A549 (cell line): ENCODE results near the gene ZNRF2. TPM values are rescaled to one million over a fixed set of nuclear protein-coding genes. Genes with fewer than 3 reads are reported as not detected.

Experiments
- ATAC-seq, 2 experiments: fragments of 200-7000 bp in 1 of 2; fragments of >200 bp in 1 of 2; cut with Nextera tagmentation in 1 of 2; cut with Tn5 transposase in 1 of 2; 3 replicates each; pipeline versions ENCODE4 v1.8.0 to v1.9.1; 2018 to 2020; ENCODE audit warnings: mild to moderate bottlenecking in 1 of 2, moderate library complexity in 1 of 2
- CTCF ChIA-PET: fragments of 300-600 bp; sonication (Branson Sonifier 250); formaldehyde crosslinking; extraction: SDS; loops from one replicate; lab custom pipeline; 2021; ENCODE audit warnings: antibody characterized with exemption, inconsistent platforms; lab: Yijun Ruan, JAX
- POLR2A ChIA-PET: fragments of 350-600 bp; formaldehyde crosslinking; extraction: SDS; loops from one replicate; lab custom pipeline; 2021; ENCODE audit warnings: antibody characterized with exemption, inconsistent platforms; lab: Yijun Ruan, JAX
- DNase-seq, 2 experiments: peaks; one replicate each; pipeline versions ENCODE4 v3.0.0 to v3.0.0-alpha.2; 2011 to 2016; ENCODE audit warnings: low read depth in 1 of 2, low spot score in 1 of 2
- FAIRE-seq: peaks from 2 replicates; lab custom pipeline; 2011; peaks lifted over from hg19 to GRCh38; lab: Jason Lieb, UNC
- H3K27ac ChIP-seq, 2 experiments: fragments of >200 bp; sonication (Bioruptor Twin); formaldehyde crosslinking; 3 replicates each; pipeline ENCODE4 v1.5.1; 2016 to 2017
- H3K4me1 ChIP-seq: fragments of >200 bp; sonication (Bioruptor Twin); formaldehyde crosslinking; 3 replicates; pipeline ENCODE4 v1.6.1; 2016
- H3K4me2 ChIP-seq: fragments of >200 bp; sonication (Bioruptor Twin); formaldehyde crosslinking; 3 replicates; pipeline ENCODE4 v1.6.1; 2016
- H3K4me3 ChIP-seq: fragments of >200 bp; sonication (Bioruptor Twin); formaldehyde crosslinking; 3 replicates; pipeline ENCODE4 v1.5.1; 2016
- H3K9me3 ChIP-seq: fragments of >200 bp; sonication (Bioruptor Twin); formaldehyde crosslinking; 3 replicates; pipeline ENCODE4 v1.6.1; 2016
- BCL3 ChIP-seq: fragments of >200 bp; sonication (Bioruptor Twin); formaldehyde crosslinking; IDR thresholded peaks from 3 replicates; pipeline ENCODE4 v1.6.1; 2016
- BHLHE40 ChIP-seq: IDR thresholded peaks from 2 replicates; pipeline ENCODE4 v1.6.1; 2012; ENCODE audit warnings: low read depth, low read length, inconsistent platforms
- E2F6 ChIP-seq: IDR thresholded peaks from 2 replicates; pipeline ENCODE4 v1.6.1; 2012; ENCODE audit warnings: low read depth, borderline replicate concordance
- EHMT2 ChIP-seq: fragments of 200-600 bp; sonication (generic); IDR thresholded peaks from 2 replicates; pipeline ENCODE4 v1.6.1; 2016; ENCODE audit warnings: antibody characterized with exemption, low read depth, mild to moderate bottlenecking, moderate library complexity
- FOSB ChIP-seq: fragments of 250-450 bp; sonication (Bioruptor Pico); IDR thresholded peaks from 2 replicates; pipeline ENCODE4 v1.5.0; 2020; ENCODE audit warnings: mild to moderate bottlenecking, moderate library complexity
- FOSL2 ChIP-seq, 2 experiments: fragments of 450-650 bp in 1 of 2; fragments of >200 bp in 1 of 2; sonication (Bioruptor Twin) in 1 of 2; formaldehyde crosslinking; IDR thresholded peaks; 2 replicates each; pipeline versions ENCODE4 v1.5.0 to v1.6.1; 2016 to 2020; ENCODE audit warnings: mild to moderate bottlenecking in 1 of 2, moderate library complexity in 1 of 2
- MAFK ChIP-seq: fragments of 450-650 bp; IDR thresholded peaks from 2 replicates; pipeline ENCODE4 v1.6.1; 2014; ENCODE audit not compliant: partially characterized antibody
- MAX ChIP-seq: IDR thresholded peaks from 2 replicates; pipeline ENCODE4 v1.6.1; 2012
- MYC ChIP-seq: IDR thresholded peaks from 2 replicates; pipeline ENCODE4 v1.6.1; 2012; ENCODE audit warnings: mild to moderate bottlenecking, inconsistent platforms, low read length, improper control_type of control experiment, borderline replicate concordance
- NPAS2 ChIP-seq: fragments of 250-450 bp; sonication (Bioruptor Pico); IDR thresholded peaks from 2 replicates; pipeline ENCODE4 v1.8.0; 2022; ENCODE audit warnings: mild to moderate bottlenecking, moderate library complexity, borderline replicate concordance
- NR3C1 ChIP-seq: fragments of >200 bp; sonication (Bioruptor Twin); formaldehyde crosslinking; IDR thresholded peaks from 3 replicates; pipeline ENCODE4 v1.6.1; 2017
- POLR2AphosphoS2 ChIP-seq: conservative IDR thresholded peaks from 2 replicates; pipeline ENCODE4 v1.6.1; 2012; ENCODE audit warnings: low read length, improper control_type of control experiment, inconsistent platforms
- SREBF2 ChIP-seq: fragments of 450-650 bp; IDR thresholded peaks from 2 replicates; pipeline ENCODE4 v1.6.1; 2014; ENCODE audit warnings: mild to moderate bottlenecking, moderate library complexity
- TP53 ChIP-seq: fragments of 250-450 bp; sonication (Bioruptor Pico); IDR thresholded peaks from 2 replicates; pipeline ENCODE4 v1.5.0; 2021; ENCODE audit warnings: mild to moderate bottlenecking, moderate library complexity
- ZC3H11A ChIP-seq: fragments of 450-650 bp; IDR thresholded peaks from 2 replicates; pipeline ENCODE4 v1.6.1; 2014; ENCODE audit warnings: antibody characterized with exemption, mild to moderate bottlenecking
- ZFP36 ChIP-seq: fragments of 450-650 bp; IDR thresholded peaks from 2 replicates; pipeline ENCODE4 v1.6.1; 2014; ENCODE audit warnings: borderline replicate concordance; ENCODE audit not compliant: partially characterized antibody
- ZSCAN20 ChIP-seq: fragments of 250-450 bp; sonication (Bioruptor Pico); IDR thresholded peaks from 2 replicates; pipeline ENCODE4 v1.8.0; 2022; ENCODE audit warnings: mild to moderate bottlenecking, moderate library complexity
- WGBS: methylation state at CpG from one replicate; pipeline ENCODE4 v1.1.6; 2017; ENCODE audit errors: missing lambda C conversion rate; 5-methylcytosine and 5-hydroxymethylcytosine counted together
- polyA plus RNA-seq, 4 experiments: library from polyadenylated mRNA; depleted of rRNA in 3 of 4; stranded (reverse); fragments of >200 nt; fragmentation: RNase III in 1 of 4; extraction: RNeasy Plus Mini Kit Qiagen cat#74134 plus additional on column Dnase treatment in 1 of 4; gene quantifications; 2 replicates in 3 of 4; 3 replicates in 1 of 4; pipeline ENCODE4 v1.2.3, GENCODE V29; 2011 to 2017
- TF ChIP-seq, protein P1 (sequence below): fragments of 200-600 bp; sonication (generic); IDR thresholded peaks from 2 replicates; pipeline ENCODE4 v1.6.1; 2016; ENCODE audit warnings: antibody characterized with exemption, mild to moderate bottlenecking, moderate library complexity

ZNRF2 gene
- polyA plus RNA-seq, 2 of the 4 experiments (the other 2 are of a cell fraction): 5.9 to 11.4 TPM

DNA sequence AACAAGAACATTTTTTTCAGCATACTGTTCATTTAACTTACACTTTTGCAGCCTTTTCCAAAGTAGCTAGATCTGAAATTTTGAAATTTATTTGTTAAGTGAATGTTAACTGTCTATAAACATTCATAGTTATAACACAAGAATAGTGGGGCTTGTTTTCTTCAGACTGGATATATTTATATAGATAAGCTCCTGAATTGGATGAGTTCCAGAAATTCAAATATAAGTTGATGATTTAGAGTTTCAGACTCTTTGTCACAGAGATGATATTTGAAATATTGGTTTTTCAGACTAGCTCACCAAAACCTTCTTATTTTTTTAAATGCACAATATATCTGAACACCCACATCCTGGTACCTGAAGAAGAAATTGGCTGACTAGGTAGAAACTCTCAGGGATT, 44.0 kb downstream of the ZNRF2 start:
- no peaks in the 10 kb centered on the region for H3K9me3 ChIP-seq
- DNase-seq: no peak
- H3K4me1 ChIP-seq: peaks cover 18% of the 10 kb centered on the region
- CTCF ChIA-PET: interaction anchor here (1.5 kb wide), 1 partner anchor 52 kb away, joined by 4 read pairs; no protein-coding TSS in a partner anchor
- no peak overlapping the region for H3K4me3 ChIP-seq
- no peak for ATAC-seq
- POLR2A ChIA-PET: no interaction called here
- TF ChIP-seq NPAS2 (no peak), E2F6 (no peak), ZC3H11A (no peak), MAX (no peak), NR3C1 (no peak), EHMT2 (no peak), SREBF2 (no peak), BCL3 (no peak), FOSL2 (IDR thresholded peaks at IDR 0.05) (no peak), FOSL2 (CRISPR knock-in tag; IDR thresholded peaks at IDR 0.05) (no peak), ZSCAN20 (CRISPR knock-in tag) (no peak), ZFP36 (no peak), MAFK (no peak)
- TF ChIP-seq, protein P1, sequence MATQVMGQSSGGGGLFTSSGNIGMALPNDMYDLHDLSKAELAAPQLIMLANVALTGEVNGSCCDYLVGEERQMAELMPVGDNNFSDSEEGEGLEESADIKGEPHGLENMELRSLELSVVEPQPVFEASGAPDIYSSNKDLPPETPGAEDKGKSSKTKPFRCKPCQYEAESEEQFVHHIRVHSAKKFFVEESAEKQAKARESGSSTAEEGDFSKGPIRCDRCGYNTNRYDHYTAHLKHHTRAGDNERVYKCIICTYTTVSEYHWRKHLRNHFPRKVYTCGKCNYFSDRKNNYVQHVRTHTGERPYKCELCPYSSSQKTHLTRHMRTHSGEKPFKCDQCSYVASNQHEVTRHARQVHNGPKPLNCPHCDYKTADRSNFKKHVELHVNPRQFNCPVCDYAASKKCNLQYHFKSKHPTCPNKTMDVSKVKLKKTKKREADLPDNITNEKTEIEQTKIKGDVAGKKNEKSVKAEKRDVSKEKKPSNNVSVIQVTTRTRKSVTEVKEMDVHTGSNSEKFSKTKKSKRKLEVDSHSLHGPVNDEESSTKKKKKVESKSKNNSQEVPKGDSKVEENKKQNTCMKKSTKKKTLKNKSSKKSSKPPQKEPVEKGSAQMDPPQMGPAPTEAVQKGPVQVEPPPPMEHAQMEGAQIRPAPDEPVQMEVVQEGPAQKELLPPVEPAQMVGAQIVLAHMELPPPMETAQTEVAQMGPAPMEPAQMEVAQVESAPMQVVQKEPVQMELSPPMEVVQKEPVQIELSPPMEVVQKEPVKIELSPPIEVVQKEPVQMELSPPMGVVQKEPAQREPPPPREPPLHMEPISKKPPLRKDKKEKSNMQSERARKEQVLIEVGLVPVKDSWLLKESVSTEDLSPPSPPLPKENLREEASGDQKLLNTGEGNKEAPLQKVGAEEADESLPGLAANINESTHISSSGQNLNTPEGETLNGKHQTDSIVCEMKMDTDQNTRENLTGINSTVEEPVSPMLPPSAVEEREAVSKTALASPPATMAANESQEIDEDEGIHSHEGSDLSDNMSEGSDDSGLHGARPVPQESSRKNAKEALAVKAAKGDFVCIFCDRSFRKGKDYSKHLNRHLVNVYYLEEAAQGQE: no peak
- no peak for FAIRE-seq
- peak overlapping the region; percentile 20; the same call in 2 of the 3 replicates for H3K4me2 ChIP-seq
- no peak overlapping the region for H3K27ac ChIP-seq

DNA sequence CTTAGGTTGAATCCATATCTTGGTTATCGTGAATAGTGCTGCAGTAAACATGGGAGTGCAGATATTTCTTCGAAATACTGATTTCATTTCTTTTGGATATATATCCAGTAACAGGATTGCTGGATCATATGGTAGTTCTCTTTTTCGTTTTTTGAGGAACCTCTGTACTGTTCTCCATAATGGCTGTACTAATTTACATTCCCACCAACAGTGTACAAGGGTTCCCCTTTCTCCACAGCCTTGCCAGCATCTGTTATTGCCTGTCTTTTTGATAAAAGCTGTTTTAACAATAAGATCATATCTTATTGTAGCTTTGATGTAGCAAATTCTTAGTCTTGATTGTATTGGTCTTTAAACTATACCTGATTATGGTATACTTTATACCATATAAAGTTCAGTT, 45.3 kb downstream of the ZNRF2 start:
- no peaks in the 10 kb centered on the region for H3K9me3 ChIP-seq
- H3K4me2 ChIP-seq: no peak overlapping the region
- CTCF ChIA-PET: no interaction called here
- peaks cover 18% of the 10 kb centered on the region for H3K4me1 ChIP-seq
- no peak overlapping the region for H3K27ac ChIP-seq
- FAIRE-seq (no peak), DNase-seq (no peak)
- WGBS: 68% methylated on average over 3 of the region's 3 CpGs
- TF ChIP-seq TP53 (CRISPR knock-in tag): no peak
- TF ChIP-seq FOSB (CRISPR knock-in tag): no peak
- TF ChIP-seq, all 56 proteins: peak for 0
- no peak overlapping the region for H3K4me3 ChIP-seq
- ATAC-seq: no peak
- POLR2A ChIA-PET: no interaction called here

DNA sequence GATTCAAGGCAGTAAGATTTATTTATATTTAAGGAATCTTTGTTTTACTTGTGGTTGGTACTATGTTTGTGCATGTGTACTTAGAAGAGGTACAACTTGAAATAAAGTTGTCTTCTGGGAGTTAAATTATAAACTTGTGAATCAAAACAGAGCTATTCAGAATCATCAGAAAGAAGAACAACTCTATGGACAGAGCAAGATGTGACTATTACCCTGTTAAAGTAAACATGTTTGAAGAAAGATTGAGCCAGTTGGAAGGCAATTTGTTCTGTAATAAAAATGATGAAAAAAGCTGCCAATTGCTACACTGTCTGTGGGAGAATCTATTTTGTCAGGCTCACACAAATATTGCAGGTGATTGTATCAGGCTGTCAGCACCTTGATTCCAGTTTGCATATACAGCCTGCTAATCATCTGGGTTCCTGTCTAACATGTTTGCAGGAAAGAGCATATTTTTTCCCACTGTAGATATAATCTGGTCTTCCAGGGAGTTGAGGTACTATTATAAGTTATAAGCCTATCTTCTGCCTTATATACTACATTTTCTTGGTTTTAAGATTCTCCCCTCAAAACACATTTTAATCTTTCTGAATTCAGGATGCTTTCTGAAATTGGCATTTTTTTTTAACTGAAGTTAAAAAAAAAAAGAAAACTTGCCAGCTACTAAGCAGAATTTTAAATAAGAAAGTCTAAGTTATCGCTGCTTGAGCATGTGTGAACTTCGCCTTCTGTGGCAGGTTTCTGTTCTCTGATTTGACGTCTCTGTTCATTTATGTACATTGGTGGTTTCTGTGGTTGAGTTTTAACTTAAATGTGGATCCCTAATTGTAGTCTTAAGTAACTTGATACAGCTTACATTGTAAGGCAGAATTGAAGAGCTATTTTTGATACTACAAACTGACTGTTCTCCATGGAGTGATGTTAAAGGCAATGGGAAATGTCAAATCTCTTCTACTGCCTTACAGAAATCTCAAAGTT, 46.0 kb downstream of the ZNRF2 start:
- CTCF ChIA-PET: interaction anchor here (0.7 kb wide), 1 partner anchor 249 kb away, joined by 4 read pairs; no protein-coding TSS in a partner anchor
- FAIRE-seq: no peak
- no peak for DNase-seq
- no peak for ATAC-seq
- H3K9me3 ChIP-seq: no peaks in the 10 kb centered on the region
- H3K27ac ChIP-seq: no peak overlapping the region
- 91% methylated on average over 3 of the region's 3 CpGs for WGBS
- POLR2A ChIA-PET: no interaction called here
- TF ChIP-seq MYC (no peak), BHLHE40 (no peak), TP53 (CRISPR knock-in tag) (no peak), POLR2AphosphoS2 (no peak)
- no peak overlapping the region for H3K4me3 ChIP-seq
- 0 out of 3 replicates have a peak overlapping the region, but pooled peaks have one; percentile 2 for H3K4me2 ChIP-seq
- peaks cover 23% of the 10 kb centered on the region for H3K4me1 ChIP-seq
